A172 (cell line): ENCODE results near the gene SIGMAR1. TPM values are rescaled to one million over a fixed set of nuclear protein-coding genes. Genes with fewer than 3 reads are reported as not detected.

ENCODE experiments used
- total RNA-seq: library from RNA; depleted of rRNA; stranded (reverse); fragments of >200 nt; shearing (Covaris generic); gene quantifications from 2 replicates; pipeline ENCODE4 v1.2.3, GENCODE V29; 2014; rRNA removed

SIGMAR1 gene
- total RNA-seq, 1 experiment from 2014 or later = 94.0 TPM

Other genes starting within 250 kb of the SIGMAR1 start
- gene FAM219A, start 179.2 kb downstream of the SIGMAR1 start, total RNA-seq = 11.1 and 11.6 TPM in 2 replicates
- gene DNAI1, start 179.0 kb downstream of the SIGMAR1 start, total RNA-seq = not detected in 2 replicates
- gene ENHO, start 114.8 kb downstream of the SIGMAR1 start, total RNA-seq = 0.43 and 1.1 TPM in 2 replicates
- 0.69 TPM in 1 of 2 replicates, not detected in the other for gene CNTFR, start 48.1 kb downstream of the SIGMAR1 start, total RNA-seq
- 20.1 and 26.2 TPM in 2 replicates for gene RPP25L, start 25.7 kb downstream of the SIGMAR1 start, total RNA-seq
- gene DCTN3, start 17.3 kb downstream of the SIGMAR1 start, total RNA-seq = 98.4 and 138 TPM in 2 replicates
- gene ARID3C, start 8.7 kb downstream of the SIGMAR1 start, total RNA-seq = 0.19 TPM in 1 of 2 replicates, not detected in the other
- gene GALT, start 8.9 kb upstream of the SIGMAR1 start, total RNA-seq = 19.5 and 21.1 TPM in 2 replicates
- gene IL11RA, start 14.4 kb upstream of the SIGMAR1 start, total RNA-seq = 9.3 and 10.9 TPM in 2 replicates
- 2.2 TPM in 1 of 2 replicates, not detected in the other for gene CCL27, start 24.9 kb upstream of the SIGMAR1 start, total RNA-seq
- not detected in 2 replicates for gene CCL19, start 53.5 kb upstream of the SIGMAR1 start, total RNA-seq
- gene CCL21, start 72.3 kb upstream of the SIGMAR1 start, total RNA-seq = not detected in 2 replicates